HepG2 (cell line): ENCODE results near the gene RPS25. TPM values are rescaled to one million over a fixed set of nuclear protein-coding genes. Genes with fewer than 3 reads are reported as not detected.

Experiments
- ATAC-seq: fragments of 200-7000 bp; cut with Tn5 transposase; 3 replicates; pipeline ENCODE4 v1.9.1; 2020; ENCODE audit warnings: mild to moderate bottlenecking, moderate library complexity
- BruUV-seq: library from RNA; stranded (reverse); fragments of 400-500 nt; replicated peaks from 2 replicates; lab custom pipeline; 2021; lab: Mats Ljungman, UMichigan
- CTCF ChIA-PET: fragments of 300-600 bp; formaldehyde crosslinking; extraction: SDS; loops from one replicate; lab custom pipeline; 2021; ENCODE audit warnings: low total read pairs, inconsistent platforms, low intra/inter-chr PET ratio; lab: Yijun Ruan, JAX
- POLR2A ChIA-PET: fragments of 350-600 bp; sonication (Branson Sonifier 250); formaldehyde crosslinking; loops from one replicate; lab custom pipeline; 2020; ENCODE audit warnings: antibody characterized with exemption, inconsistent platforms; lab: Yijun Ruan, JAX
- DNase-seq: peaks from one replicate; pipeline ENCODE4 v3.0.0-alpha.2; 2015; ENCODE audit warnings: low spot score
- FAIRE-seq: peaks from 3 replicates; lab custom pipeline; 2011; peaks lifted over from hg19 to GRCh38; lab: Jason Lieb, UNC
- H2AFZ ChIP-seq: one replicate; pipeline ENCODE4 v1.6.1; 2011; ENCODE audit warnings: low read length, inconsistent platforms
- H3K27ac ChIP-seq: fragments of 300-600 bp; 3 replicates; pipeline ENCODE4 v1.8.0; 2011; ENCODE audit warnings: mixed run types, mild to moderate bottlenecking, mixed read lengths, low read length, inconsistent platforms; ENCODE audit not compliant: insufficient read depth; ENCODE audit errors: extremely low read length
- H3K27me3 ChIP-seq, 2 experiments: fragments of 200-600 bp in 1 of 2; 2 replicates in 1 of 2; 3 replicates in 1 of 2; pipeline versions ENCODE4 v1.6.0 to v1.8.0; 2011; ENCODE audit warnings: low read length in 2 of 2, mild to moderate bottlenecking in 2 of 2, moderate library complexity in 2 of 2, inconsistent platforms in 1 of 2; ENCODE audit not compliant: insufficient read depth in 2 of 2, control insufficient read depth in 1 of 2
- H3K36me3 ChIP-seq, 2 experiments: fragments of 200-600 bp in 1 of 2; replicated peaks in 1 of 2; 2 replicates in 1 of 2; 3 replicates in 1 of 2; pipeline versions ENCODE4 v1.5.1 to v1.8.0; 2011; ENCODE audit warnings: low read length in 2 of 2, inconsistent platforms in 1 of 2; ENCODE audit not compliant: insufficient read depth in 2 of 2, control insufficient read depth in 1 of 2
- H3K4me1 ChIP-seq: 2 replicates; pipeline ENCODE4 v1.5.1; 2012; ENCODE audit warnings: low read length, inconsistent platforms; ENCODE audit not compliant: insufficient read depth
- H3K4me2 ChIP-seq: 2 replicates; pipeline ENCODE4 v1.6.0; 2011; ENCODE audit warnings: low read depth, low read length, inconsistent platforms
- H3K4me3 ChIP-seq, 3 experiments: fragments of 200-600 bp in 1 of 3; sonication (generic), shearing (Covaris generic) in 1 of 3; replicated peaks in 1 of 3; 2 replicates each; pipeline ENCODE4 v1.5.1; 2011 to 2016; ENCODE audit warnings: low read length in 3 of 3, inconsistent platforms in 2 of 3, low read depth in 2 of 3, mild to moderate bottlenecking in 2 of 3, control low read depth in 1 of 3, mixed read lengths in 1 of 3; ENCODE audit not compliant: insufficient read depth in 1 of 3
- H3K79me2 ChIP-seq: one replicate; pipeline ENCODE4 v1.6.1; 2011; ENCODE audit warnings: low read length, inconsistent platforms; ENCODE audit not compliant: insufficient read depth
- H3K9ac ChIP-seq: 2 replicates; pipeline ENCODE4 v1.6.0; 2011; ENCODE audit warnings: mild to moderate bottlenecking, low read depth, low read length, inconsistent platforms; ENCODE audit not compliant: insufficient read depth
- H3K9me3 ChIP-seq: 2 replicates; pipeline ENCODE4 v1.5.1; 2012; ENCODE audit warnings: mild to moderate bottlenecking, low read length
- H4K20me1 ChIP-seq: 2 replicates; pipeline ENCODE4 v1.6.0; 2011; ENCODE audit warnings: inconsistent platforms, mild to moderate bottlenecking, low read length, moderate library complexity; ENCODE audit not compliant: insufficient read depth
- DNMT1 ChIP-seq: sonication (generic); formaldehyde crosslinking; IDR thresholded peaks from 2 replicates; pipeline ENCODE4 v1.5.1; 2020; ENCODE audit warnings: mild to moderate bottlenecking, missing genetic modification reagents
- HNF1A ChIP-seq, 2 experiments: sonication (generic) in 1 of 2; formaldehyde crosslinking in 1 of 2; IDR thresholded peaks; 2 replicates each; pipeline versions ENCODE4 v1.4.0 to v1.6.1; 2016 to 2020; ENCODE audit warnings: borderline replicate concordance in 1 of 2, low read depth in 1 of 2, mild to moderate bottlenecking in 1 of 2, missing genetic modification reagents in 1 of 2
- HNRNPH1 ChIP-seq: fragments of 200-400 bp; formaldehyde crosslinking; optimal IDR thresholded peaks from 2 replicates; pipeline ENCODE3; 2017; ENCODE audit warnings: mild to moderate bottlenecking, low read depth, low read length
- KDM1A ChIP-seq: IDR thresholded peaks from 2 replicates; pipeline ENCODE4 v1.6.1; 2016; ENCODE audit warnings: missing compliant biosample characterization
- MED13 ChIP-seq: sonication (generic); formaldehyde crosslinking; IDR thresholded peaks from 2 replicates; pipeline ENCODE4 v1.5.0; 2020; ENCODE audit warnings: missing genetic modification reagents
- PATZ1 ChIP-seq: sonication (generic); formaldehyde crosslinking; IDR thresholded peaks from 2 replicates; pipeline ENCODE4 v1.4.0; 2020; ENCODE audit warnings: missing genetic modification reagents
- POLR2AphosphoS2 ChIP-seq: IDR thresholded peaks from 2 replicates; pipeline ENCODE4 v1.6.1; 2011; ENCODE audit warnings: low read depth, low read length, improper control_type of control experiment
- RCOR2 ChIP-seq: IDR thresholded peaks from 2 replicates; pipeline ENCODE4 v1.6.1; 2016; ENCODE audit warnings: missing biosample characterization, missing genetic modification reagents
- STAG1 ChIP-seq: sonication (generic); formaldehyde crosslinking; IDR thresholded peaks from 2 replicates; pipeline ENCODE4 v1.4.0; 2020; ENCODE audit warnings: missing genetic modification reagents
- ZBTB42 ChIP-seq: sonication (generic); formaldehyde crosslinking; IDR thresholded peaks from 2 replicates; pipeline ENCODE4 v1.5.0; 2020; ENCODE audit warnings: mild to moderate bottlenecking, missing genetic modification reagents
- ZFYVE20 ChIP-seq: sonication (generic); formaldehyde crosslinking; IDR thresholded peaks from 2 replicates; pipeline ENCODE4 v1.8.0; 2023; ENCODE audit warnings: low read depth, mild to moderate bottlenecking, moderate library complexity, missing genetic modification reagents, borderline replicate concordance
- ZNF274 ChIP-seq: sonication (generic); formaldehyde crosslinking; IDR thresholded peaks from 2 replicates; pipeline ENCODE4 v1.5.1; 2020; ENCODE audit warnings: mild to moderate bottlenecking, missing genetic modification reagents
- ZNF282 ChIP-seq: fragments of 450-650 bp; IDR thresholded peaks from 2 replicates; pipeline ENCODE4 v1.6.1; 2018; ENCODE audit not compliant: partially characterized antibody
- ZNF335 ChIP-seq: sonication (generic); formaldehyde crosslinking; IDR thresholded peaks from 2 replicates; pipeline ENCODE4 v1.4.0; 2020; ENCODE audit warnings: missing genetic modification reagents
- ZNF343 ChIP-seq: sonication (generic); formaldehyde crosslinking; IDR thresholded peaks from 2 replicates; pipeline ENCODE4 v1.4.0; 2020; ENCODE audit warnings: mild to moderate bottlenecking, missing genetic modification reagents
- ZNF460 ChIP-seq: sonication (generic); formaldehyde crosslinking; IDR thresholded peaks from 2 replicates; pipeline ENCODE4 v1.5.1; 2020; ENCODE audit warnings: missing genetic modification reagents, mild to moderate bottlenecking, borderline replicate concordance
- ZSCAN22 ChIP-seq: sonication (generic); formaldehyde crosslinking; IDR thresholded peaks from 2 replicates; pipeline ENCODE4 v1.4.0; 2020; ENCODE audit warnings: mild to moderate bottlenecking, missing genetic modification reagents
- ZSCAN30 ChIP-seq: sonication (generic); formaldehyde crosslinking; IDR thresholded peaks from 2 replicates; pipeline ENCODE4 v1.5.0; 2020; ENCODE audit warnings: mild to moderate bottlenecking, missing genetic modification reagents
- ZSCAN31 ChIP-seq: sonication (generic); formaldehyde crosslinking; IDR thresholded peaks from 2 replicates; pipeline ENCODE4 v1.5.0; 2020; ENCODE audit warnings: low read depth, mild to moderate bottlenecking, missing genetic modification reagents
- WGBS: methylation state at CpG from one replicate; pipeline ENCODE4 v1.1.6; 2017; ENCODE audit warnings: low lambda C conversion rate; 5-methylcytosine and 5-hydroxymethylcytosine counted together
- in situ Hi-C: cut with HindIII; loops from 2 replicates; pipeline ENCODE4 v1.10.0; 2017; ENCODE audit warnings: low pct_unique_long_range_greater_than_20kb; ENCODE audit not compliant: extremely low pct_ligation_motif_present
- intact Hi-C: fragments of 100-400 bp; cut with micrococcal nuclease; formaldehyde crosslinking; loops from one replicate; pipeline ENCODE4 v1.10.0; 2022; ENCODE audit not compliant: unreplicated experiment
- polyA plus RNA-seq, 8 experiments: library from polyadenylated mRNA; depleted of rRNA in 3 of 8; stranded (reverse) in 7 of 8; unstranded in 1 of 8; fragments of >200 nt; fragmentation: Illumina TruSeq in 4 of 8; extraction: Trizol in 4 of 8; gene quantifications; 2 replicates each; pipeline versions ENCODE4 v1.2.1 to v1.2.3, GENCODE V29; 2011 to 2016; ENCODE audit warnings: low read depth in 4 of 8, missing spikeins in 1 of 8, mixed read lengths in 1 of 8; ENCODE audit not compliant: insufficient read depth in 1 of 8
- total RNA-seq, 5 experiments: library from RNA; depleted of rRNA; stranded (reverse); fragments of >200 nt; fragmentation: Illumina TruSeq; extraction: Trizol; gene quantifications; 2 replicates each; pipeline ENCODE4 v1.2.3, GENCODE V29; 2016; ENCODE audit warnings: low read depth in 1 of 5

Gene RPS25
- total and polyA plus RNA-seq, 2 of the 13 experiments (the other 11 are each of a cell fraction or from before 2014, with no cell fraction given), result 839 to 1,415 TPM

GRCh38 chr11:119057000-119057769 is 39.0 kb upstream of the RPS25 start, which contains the start of gene HYOU1:
HYOU1 (minus strand) TSS chr11:119057205; CDS start chr11:119056160, 1,045 bp downstream.
- Histone ChIP-seq H3K36me3 (peaks cover 20 to 32% of the 10 kb centered on the region in 2 experiments), H3K9ac (peak within 1 kb of the TSS; percentile 99), H2AFZ (no peak within 1 kb of the TSS), H3K4me1 (peaks cover 23% of the 10 kb centered on the region), H3K27ac (peak within 1 kb of the TSS; percentile 88), H3K4me2 (peak within 1 kb of the TSS; percentile 88), H3K27me3 (no peaks in the 10 kb centered on the region), H3K9me3 (no peaks in the 10 kb centered on the region), H3K79me2 (peaks cover 25% of the 10 kb centered on the region), H3K4me3 (peak within 1 kb of the TSS; percentile 75 to 87 (median 82)), H4K20me1 (no peaks in the 10 kb centered on the region)
- under 1% methylated on average over 35 of the region's 79 CpGs for WGBS
- in situ Hi-C loops, result no loop called here
- peak; percentile 92 for ATAC-seq
- peak; percentile 15 for FAIRE-seq
- intact Hi-C loops, result loop anchor here (1.0 to 2.0 kb wide), 3 partner anchors 10 to 39 kb away; partner anchors contain the start of genes RPS25, TRAPPC4 and VPS11
- no TSS peak for BruUV-seq
- CTCF ChIA-PET, result no interaction called here
- POLR2A ChIA-PET, result interaction anchor here (0.6 to 2.5 kb wide), 19 partner anchors 10 to 383 kb away, joined by 3 to 20 read pairs (median 4); partner anchors contain the start of genes CENATAC, DPAGT1, HMBS and RPS25
- peak; percentile 93 for DNase-seq
- TF ChIP-seq HNF1A (IDR thresholded peaks at IDR 0.05; ENCODE audit: low read depth) (no peak), HNF1A (CRISPR knock-in tag; IDR thresholded peaks at IDR 0.05; ENCODE audit: borderline replicate concordance) (no peak), DNMT1 (CRISPR knock-in tag) (no peak), POLR2AphosphoS2 (no peak), ZNF282 (no peak), KDM1A (CRISPR knock-in tag) (no peak), RCOR2 (CRISPR knock-in tag) (no peak), PATZ1 (peak; percentile 60), MED13 (CRISPR knock-in tag) (no peak), ZBTB42 (CRISPR knock-in tag) (no peak), STAG1 (CRISPR knock-in tag) (no peak), ZNF274 (CRISPR knock-in tag) (no peak), ZNF460 (no peak), ZSCAN22 (CRISPR knock-in tag) (no peak), HNRNPH1 (no peak), ZSCAN30 (no peak), ZSCAN31 (CRISPR knock-in tag) (peak; percentile 45; the same call in 1 of the 2 replicates), ZNF335 (CRISPR knock-in tag) (0 out of 2 replicates have a peak, but pooled peaks have one; percentile 21), ZNF343 (peak; percentile 69), ZFYVE20 (CRISPR knock-in tag) (no peak)
